ENCODE data around the gene KIAA0586. TPM values are rescaled to one million over a fixed set of nuclear protein-coding genes. Genes with fewer than 3 reads are reported as not detected.

Gene KIAA0586
- total RNA-seq, 2 donors from 2014 or later = 11.9 to 12.4 TPM

DNA sequence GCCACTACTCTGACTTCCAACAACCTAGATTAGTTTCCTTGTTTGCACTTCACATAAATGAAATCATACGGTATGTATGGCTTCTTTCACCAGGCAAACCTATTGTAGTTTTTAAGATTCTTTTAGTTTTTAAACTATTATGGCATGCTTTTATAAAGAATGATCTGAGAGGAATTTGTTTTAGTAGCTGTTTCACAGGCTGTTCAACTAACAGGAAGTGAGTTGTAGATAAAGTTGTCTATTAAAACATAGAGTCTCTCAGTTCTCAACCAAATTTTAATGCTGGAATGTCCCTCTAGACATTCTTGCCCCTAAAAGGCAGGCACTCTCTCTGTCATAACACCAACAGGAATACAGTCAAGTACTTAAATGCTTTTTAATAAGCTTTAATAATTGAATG, 107.5 kb downstream of the KIAA0586 start:
- intact Hi-C loops (cut with DNase I) = no loop called here
- no peak for DNase-seq
- peak; percentile 56 to 59 for ATAC-seq

DNA sequence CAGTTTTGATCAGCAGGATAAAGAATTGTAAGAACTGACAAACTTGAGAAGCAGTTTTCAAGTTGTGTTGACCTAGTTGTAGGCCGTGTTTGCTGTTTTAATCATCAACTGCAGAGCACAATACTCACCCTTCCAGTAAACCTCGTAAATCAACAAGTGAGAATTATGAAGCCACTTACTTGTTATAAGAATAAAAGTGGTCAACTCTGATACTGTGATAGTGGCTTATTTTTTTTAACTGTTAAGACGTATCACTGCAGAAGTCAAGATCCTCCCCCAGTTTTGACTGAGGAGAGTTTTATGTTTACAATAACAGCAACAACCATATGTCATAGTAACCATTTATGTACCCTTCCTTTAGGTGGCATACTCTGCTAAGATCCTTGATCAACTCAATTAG, 109.5 kb downstream of the KIAA0586 start:
- intact Hi-C loops (cut with DNase I) = no loop called here
- ATAC-seq (no peak), DNase-seq (no peak)

DNA sequence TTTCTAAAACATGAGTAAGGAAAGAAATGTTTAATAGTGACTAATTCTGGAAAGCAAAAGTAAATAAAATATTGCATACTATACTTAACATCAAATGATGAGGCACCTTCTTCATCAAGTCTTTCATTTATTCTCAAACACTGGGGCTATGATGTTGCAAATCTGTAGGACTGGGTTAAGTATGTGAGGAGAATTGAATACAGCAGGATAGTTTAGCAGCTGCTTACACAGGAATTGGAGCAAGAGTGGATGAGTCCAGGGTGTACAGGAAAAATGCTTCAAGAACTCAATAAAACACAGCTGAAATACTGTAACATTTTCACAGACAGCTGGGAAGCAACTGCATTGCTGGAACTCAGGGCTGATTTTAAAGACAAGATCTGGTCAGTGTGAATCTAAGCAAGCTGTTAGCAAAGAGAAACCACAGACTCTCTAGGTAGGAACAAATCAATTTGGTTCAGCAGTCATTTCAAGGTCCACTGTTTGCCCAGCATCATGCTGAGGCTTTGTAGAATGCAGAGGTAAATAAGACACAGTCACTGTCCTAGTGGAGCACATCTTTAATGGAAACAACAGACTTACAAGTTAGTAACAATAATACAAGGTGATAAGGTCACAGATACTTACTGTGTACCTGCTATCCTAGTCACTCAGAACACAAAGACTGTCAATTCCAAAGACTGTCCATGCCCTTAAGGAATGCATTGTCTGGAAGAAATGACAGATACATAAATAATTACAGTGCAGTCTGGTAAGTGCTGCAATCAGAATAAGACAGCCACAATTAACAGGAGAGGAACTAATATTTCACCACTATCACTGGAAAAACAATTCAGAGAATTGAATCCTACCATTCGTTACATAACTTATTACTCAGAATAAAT, 113.5 kb downstream of the KIAA0586 start:
- intact Hi-C loops (cut with DNase I) = no loop called here
- ATAC-seq = no peak

GRCh38 chr14:58541633-58542022, 114.1 kb downstream of the KIAA0586 start:
- intact Hi-C loops (cut with DNase I) = no loop called here
- DNase-seq (no peak), ATAC-seq (peak in 1 of 2 donors; percentile 48)

More for the DNA sequence above, 113.5 kb downstream of the KIAA0586 start:
- no peak for DNase-seq

GRCh38 chr14:58543253-58543652, 115.7 kb downstream of the KIAA0586 start:
- DNase-seq (no peak), ATAC-seq (no peak)
- intact Hi-C loops (cut with DNase I) = no loop called here

DNA sequence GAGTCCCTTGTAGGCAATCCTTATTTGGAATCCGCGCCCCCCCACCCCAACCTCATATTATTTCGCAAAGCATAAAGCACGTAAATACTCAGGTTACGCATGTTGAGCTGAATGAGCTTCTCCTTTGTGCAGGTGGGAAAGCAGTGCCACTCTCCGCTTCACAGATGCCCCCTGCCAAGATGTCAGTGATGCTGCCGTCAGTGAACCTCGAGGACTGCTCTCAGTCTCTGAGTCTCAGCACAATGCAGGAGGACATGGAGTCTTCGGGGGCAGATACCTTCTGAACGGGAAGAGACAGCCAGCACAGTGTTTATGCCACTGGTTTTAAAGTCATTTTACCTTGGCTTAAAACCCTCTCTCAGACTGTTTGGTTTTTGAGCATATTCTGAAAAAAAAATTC, 120.1 kb downstream of the KIAA0586 start:
- intact Hi-C loops (cut with DNase I) = no loop called here
- no peak for ATAC-seq
- DNase-seq = no peak

- ATAC-seq = no peak
- DNase-seq = no peak
- intact Hi-C loops (cut with DNase I) = no loop called here
Measured at GRCh38 chr14:58549105-58549757, 121.7 kb downstream of the KIAA0586 start.

- DNase-seq = no peak
- ATAC-seq = no peak
Measured at GRCh38 chr14:58553959-58554358, 126.4 kb downstream of the KIAA0586 start.

DNA sequence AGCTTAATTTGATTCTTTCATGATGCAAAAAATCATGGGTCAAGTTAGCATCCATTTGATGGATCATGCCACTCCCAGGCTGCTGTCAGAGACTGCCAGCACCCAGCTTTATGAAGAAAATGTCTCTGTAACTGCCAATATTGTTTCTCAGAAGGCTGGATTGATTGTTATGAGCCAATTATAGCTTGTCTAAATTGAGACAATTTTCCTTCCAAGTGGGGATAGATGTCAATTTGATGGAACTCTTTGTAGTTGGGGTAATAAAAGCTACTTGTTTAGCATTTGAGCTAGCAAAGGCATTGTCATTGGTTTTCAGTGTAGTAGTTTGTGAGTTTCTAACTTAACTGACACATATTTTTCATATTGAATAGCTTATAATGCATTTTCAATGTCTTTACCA, 128.1 kb downstream of the KIAA0586 start:
- intact Hi-C loops (cut with DNase I) = no loop called here
- DNase-seq (no peak), ATAC-seq (no peak)

More at GRCh38 chr14:58553959-58554358, 126.4 kb downstream of the KIAA0586 start:
- intact Hi-C loops (cut with DNase I) = no loop called here

GRCh38 chr14:58557242-58557641, 129.7 kb downstream of the KIAA0586 start:
- intact Hi-C loops (cut with DNase I) = no loop called here
- no peak for ATAC-seq
- no peak for DNase-seq

GRCh38 chr14:58560208-58560607, 132.7 kb downstream of the KIAA0586 start:
- intact Hi-C loops (cut with DNase I) = no loop called here
- no peak for DNase-seq
- ATAC-seq = no peak

DNA sequence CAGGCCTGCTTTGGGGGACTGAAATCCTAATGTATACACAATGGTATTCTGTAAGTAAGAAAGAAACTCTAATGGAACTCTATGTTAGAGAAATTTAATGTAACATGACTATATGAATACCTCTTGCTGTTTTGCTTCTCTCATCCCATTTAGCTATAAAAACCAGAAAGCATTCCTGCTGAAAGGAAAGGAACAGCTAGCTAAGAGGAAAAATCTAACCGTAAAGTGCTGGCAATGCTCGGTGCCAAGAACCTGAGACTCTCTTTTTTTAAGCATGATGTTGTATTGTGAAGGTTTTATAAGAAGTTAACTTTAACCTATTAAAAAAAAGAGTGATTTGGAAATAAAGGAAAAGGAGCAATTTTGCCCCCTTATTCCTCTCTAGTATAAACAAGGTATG, 134.6 kb downstream of the KIAA0586 start:
- ATAC-seq (no peak), DNase-seq (no peak)
- intact Hi-C loops (cut with DNase I) = no loop called here

GRCh38 chr14:58563978-58564377, 136.5 kb downstream of the KIAA0586 start:
- intact Hi-C loops (cut with DNase I) = no loop called here

DNA sequence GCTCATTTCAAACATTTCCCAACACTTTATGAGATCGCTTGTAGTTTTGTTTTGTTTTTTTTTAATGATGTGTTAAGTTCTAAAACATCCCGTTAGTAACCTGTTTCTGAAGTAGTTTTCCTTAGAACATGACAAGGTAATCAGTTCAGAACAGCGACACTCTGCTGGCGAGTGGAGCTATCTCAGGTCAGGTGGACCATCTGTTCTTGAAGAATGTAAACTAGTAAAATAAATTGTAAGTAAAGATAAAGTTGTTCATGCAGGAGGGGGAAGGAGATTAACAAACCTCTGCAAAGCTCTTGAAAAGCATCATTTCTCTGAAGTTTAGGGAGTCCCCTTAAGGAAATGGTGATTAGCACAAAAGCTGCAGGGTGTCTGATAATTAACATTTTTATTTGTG, 138.3 kb downstream of the KIAA0586 start:
- intact Hi-C loops (cut with DNase I) = no loop called here
- no peak for ATAC-seq
- no peak for DNase-seq

More at GRCh38 chr14:58563978-58564377, 136.5 kb downstream of the KIAA0586 start:
- ATAC-seq (no peak), DNase-seq (no peak)

DNA sequence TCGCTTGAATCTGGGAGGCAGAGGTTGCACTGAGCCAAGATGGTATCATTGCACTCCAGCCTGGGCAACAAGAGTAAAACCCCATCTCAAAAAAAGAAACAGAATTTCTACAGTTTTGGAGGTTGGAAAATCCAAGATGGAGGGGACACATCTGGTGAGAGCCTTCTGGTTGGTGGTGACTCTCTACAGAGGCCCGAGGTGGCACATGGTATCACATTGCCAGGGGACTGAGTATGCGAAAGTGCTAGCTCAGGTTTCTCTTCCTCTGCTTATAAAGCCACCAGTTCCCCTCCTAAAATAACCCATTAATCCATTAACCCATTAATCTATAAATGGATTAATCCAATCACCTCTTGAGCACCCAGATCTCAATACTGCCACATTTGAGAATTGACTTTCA, 139.5 kb downstream of the KIAA0586 start:
- no peak for ATAC-seq
- intact Hi-C loops (cut with DNase I) = no loop called here

DNA sequence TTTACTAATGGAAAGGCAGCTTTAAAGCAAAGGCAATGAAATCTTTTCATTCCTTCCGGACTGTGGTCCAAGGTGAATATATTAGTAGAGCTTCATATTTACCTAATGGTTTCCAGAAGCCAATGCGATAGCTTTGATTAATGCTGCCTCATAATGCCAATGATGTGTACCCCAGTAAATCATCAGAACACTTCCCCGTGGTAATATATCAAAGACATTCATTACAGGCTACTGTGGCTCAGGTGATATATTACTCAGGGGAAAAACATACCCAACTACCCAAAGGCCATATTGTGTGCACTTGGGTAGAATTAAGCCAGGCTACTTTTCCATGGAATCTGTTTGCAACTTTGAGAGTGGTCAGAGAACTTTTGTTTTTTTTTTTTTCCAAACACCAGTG, 140.8 kb downstream of the KIAA0586 start:
- no peak for ATAC-seq

More for the DNA sequence above, 139.5 kb downstream of the KIAA0586 start:
- no peak for DNase-seq

GRCh38 chr14:58571256-58571655, 143.7 kb downstream of the KIAA0586 start:
- DNase-seq (no peak), ATAC-seq (no peak)
- intact Hi-C loops (cut with DNase I) = no loop called here

More for the DNA sequence above, 140.8 kb downstream of the KIAA0586 start:
- intact Hi-C loops (cut with DNase I) = no loop called here
- DNase-seq = no peak

DNA sequence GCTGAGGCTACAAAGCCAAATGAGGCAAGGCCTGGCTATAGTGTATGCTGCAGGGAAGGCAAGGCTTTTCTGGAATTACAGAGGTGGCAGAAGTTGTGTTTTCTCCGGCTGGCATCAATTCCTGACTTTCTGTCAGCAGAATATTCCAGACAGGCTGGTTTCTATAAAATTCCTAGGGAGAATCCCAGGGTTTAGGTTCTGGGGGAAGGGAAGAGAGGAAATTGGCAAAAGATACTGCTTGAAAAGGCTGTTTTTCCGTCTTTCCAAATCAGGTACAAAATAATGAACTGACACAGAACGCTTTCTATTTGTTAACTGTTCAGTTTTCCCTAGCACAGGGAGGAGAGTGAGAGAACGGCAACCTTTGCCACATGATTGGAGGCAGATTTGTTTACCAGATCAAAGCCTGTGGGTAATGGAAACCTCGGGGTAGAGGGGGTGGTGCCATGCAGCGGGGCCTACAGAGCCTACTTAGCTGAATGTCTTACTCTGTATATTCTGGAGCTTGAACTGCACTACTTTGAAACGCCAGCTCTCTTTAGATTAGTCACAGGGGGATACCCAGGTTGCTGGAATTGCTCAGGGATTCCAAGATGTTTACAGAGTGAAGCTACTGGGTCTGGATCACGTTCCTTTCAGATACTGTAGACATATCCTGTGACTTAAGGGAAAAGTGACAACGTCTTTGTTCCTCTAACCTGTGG, 144.4 kb downstream of the KIAA0586 start:
- DNase-seq (no peak), ATAC-seq (no peak)
- intact Hi-C loops (cut with DNase I) = no loop called here

DNA sequence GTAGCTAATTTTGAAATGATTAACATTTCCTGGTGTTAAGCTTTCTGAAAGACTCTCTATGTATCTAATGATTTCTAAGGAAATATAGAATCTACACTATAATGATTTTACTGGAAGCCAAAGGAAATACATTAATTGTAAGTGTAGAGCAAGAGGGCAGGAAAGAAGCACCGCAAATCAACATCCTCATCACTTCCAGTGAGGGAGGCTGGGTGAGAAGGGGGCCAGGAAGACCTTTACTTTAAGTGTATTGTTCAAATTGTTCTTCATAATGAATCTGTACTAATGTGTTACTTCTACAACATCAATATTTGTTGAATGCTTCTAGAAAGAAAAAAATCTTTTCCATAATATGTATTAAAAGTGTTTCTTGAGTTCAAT, 144.9 kb downstream of the KIAA0586 start:
- no peak for ATAC-seq
- DNase-seq = no peak
- intact Hi-C loops (cut with DNase I) = no loop called here

- intact Hi-C loops (cut with DNase I) = no loop called here
- ATAC-seq = no peak
- no peak for DNase-seq
Measured at GRCh38 chr14:58572863-58573262, 145.3 kb downstream of the KIAA0586 start.
